Stimulated activated CD8-positive, alpha-beta memory T cell treated with anti-CD3 and anti-CD28 coated beads, Interleukin-4, amount 100 ng/mL, for 24 hours (primary cell): Measurements from ENCODE around the gene NAXE.
"Not testable (repeated sequence)": the region's sequence is repeated elsewhere in the genome, so short reads cannot be mapped to it uniquely, and the experiment has no call there.

Experiments
- DNase-seq: peaks from one replicate; pipeline ENCODE4 v3.0.0-alpha.2; 2020; ENCODE audit warnings: low read depth

The NAXE gene

GRCh38 chr1:156593661-156593989 lies 2.0 kb downstream of the NAXE start:
- no peak for DNase-seq

- DNase-seq: no peak
Observed at GRCh38 chr1:156594190-156594589, 2.6 kb downstream of the NAXE start.

- DNase-seq: no peak
Observed at GRCh38 chr1:156595016-156595415, 3.4 kb downstream of the NAXE start.

- DNase-seq: no peak
Observed at GRCh38 chr1:156596426-156596825, 4.8 kb downstream of the NAXE start.

- DNase-seq: no peak
Observed at GRCh38 chr1:156598125-156598524, 6.5 kb downstream of the NAXE start.

GRCh38 chr1:156598731-156599432 lies 7.3 kb downstream of the NAXE start:
- DNase-seq: no peak

- DNase-seq: no peak
Observed at GRCh38 chr1:156599811-156600210, 8.2 kb downstream of the NAXE start.

GRCh38 chr1:156600733-156601121 lies 9.2 kb downstream of the NAXE start:
- DNase-seq: no peak

- peak; percentile 63 for DNase-seq
Observed at GRCh38 chr1:156601122-156601830, 9.7 kb downstream of the NAXE start, which contains the start of gene GPATCH4. Gene GPATCH4, minus strand, starts transcription at chr1:156601479.

GRCh38 chr1:156601892-156602291 lies 10.3 kb downstream of the NAXE start:
- DNase-seq: no peak

- DNase-seq: no peak
Observed at GRCh38 chr1:156602557-156602993, 11.0 kb downstream of the NAXE start.

GRCh38 chr1:156607344-156607743 lies 15.8 kb downstream of the NAXE start:
- DNase-seq: not testable (repeated sequence)

- no peak for DNase-seq
Observed at GRCh38 chr1:156608036-156608674, 16.6 kb downstream of the NAXE start.

GRCh38 chr1:156608981-156609380 lies 17.4 kb downstream of the NAXE start:
- peak; percentile 37 for DNase-seq

GRCh38 chr1:156610072-156610471 lies 18.5 kb downstream of the NAXE start:
- not testable (repeated sequence) for DNase-seq

GRCh38 chr1:156612666-156613065 lies 21.1 kb downstream of the NAXE start:
- DNase-seq: no peak

GRCh38 chr1:156615946-156616345 lies 24.4 kb downstream of the NAXE start:
- no peak for DNase-seq

- DNase-seq: no peak
Observed at GRCh38 chr1:156616463-156616862, 24.9 kb downstream of the NAXE start.

GRCh38 chr1:156618853-156619581 lies 27.4 kb downstream of the NAXE start, which contains the start of gene HAPLN2:
Gene HAPLN2, plus strand, starts transcription at chr1:156619415. Its CDS starts 4,076 bp downstream, at chr1:156623491.
- no peak for DNase-seq

GRCh38 chr1:156619582-156619955 lies 28.0 kb downstream of the NAXE start:
- no peak for DNase-seq

- no peak for DNase-seq
Observed at GRCh38 chr1:156622581-156623297, 31.2 kb downstream of the NAXE start.
